ENCODE data around the gene CYP27A1. TPM values are rescaled to one million over a fixed set of nuclear protein-coding genes. Genes with fewer than 3 reads are reported as not detected.

Gene CYP27A1
- total and polyA plus RNA-seq, 9 of the 15 experiments (the other 6 are each of a cell fraction or from before 2014, with no cell fraction given), result 0.20 TPM; not detected in 8

- no TSS peak for BruUV-seq (replicated peaks)
- H3K4me2 ChIP-seq (ENCODE audit: insufficient read depth, low read length), result no peak overlapping the region
Measured at GRCh38 chr2:218756599-218757377, 25.2 kb upstream of the CYP27A1 start.

More at GRCh38 chr2:218756599-218757377, 25.2 kb upstream of the CYP27A1 start:
- Histone ChIP-seq H3K27ac (ENCODE audit: extremely low read depth, low read depth, low read length) (no peak overlapping the region), H4K20me1 (replicated peaks; ENCODE audit: control insufficient read depth, insufficient read depth, low read length) (no peaks in the 10 kb centered on the region), H3K79me2 (ENCODE audit: control insufficient read depth, insufficient read depth, low read length) (no peaks in the 10 kb centered on the region), H3K9ac (ENCODE audit: insufficient read depth in 1 of 2, low read depth in 2 of 2, low read length in 2 of 2) (no peak overlapping the region), H3K36me3 (ENCODE audit: control insufficient read depth, insufficient read depth, low read length) (peaks cover 31% of the 10 kb centered on the region; the same call in 1 of the 3 replicates), H3K9me1 (ENCODE audit: control insufficient read depth, insufficient read depth, low read length) (no peaks in the 10 kb centered on the region), H3K27me3 (ENCODE audit: control insufficient read depth in 2 of 2, insufficient read depth in 2 of 2, low read length in 2 of 2) (no peaks in the 10 kb centered on the region), H3K4me3 (no peak overlapping the region), H2AFZ (ENCODE audit: low read depth, low read length) (no peak overlapping the region), H3K4me1 (replicated peaks in 1 of 2; ENCODE audit: control insufficient read depth in 2 of 2, insufficient read depth in 2 of 2, low read length in 2 of 2) (no peaks in the 10 kb centered on the region), H3K9me3 (replicated peaks; ENCODE audit: control insufficient read depth, insufficient read depth, low read depth, low read length) (no peaks in the 10 kb centered on the region)
- TF ChIP-seq ATF2 (CRISPR knock-in tag; IDR thresholded peaks at IDR 0.05), result no peak
- TF ChIP-seq MED1 (CRISPR knock-in tag; IDR thresholded peaks at IDR 0.05; ENCODE audit: borderline replicate concordance), result no peak
- TF ChIP-seq HCFC1 (IDR thresholded peaks at IDR 0.05; ENCODE audit: low read depth, low read length), result no peak
- TF ChIP-seq SREBF1 (IDR thresholded peaks at IDR 0.05; ENCODE audit: borderline replicate concordance, low read depth, low read length), result no peak
- no peak for TF ChIP-seq MIER1 (IDR thresholded peaks at IDR 0.05; ENCODE audit: low read depth)
- no peak for TF ChIP-seq NR2C1 (IDR thresholded peaks at IDR 0.05)
- TF ChIP-seq NR2C1 (tag; IDR thresholded peaks at IDR 0.05), result no peak
- TF ChIP-seq ATF7 (IDR thresholded peaks at IDR 0.05), result no peak
- TF ChIP-seq SIX5 (IDR thresholded peaks at IDR 0.05; ENCODE audit: borderline replicate concordance in 1 of 2, insufficient read depth in 1 of 2, low read depth in 1 of 2, low read length in 2 of 2), result no peak
- TF ChIP-seq ZNF79 (CRISPR knock-in tag; IDR thresholded peaks at IDR 0.05; ENCODE audit: low read depth), result no peak
- 65% methylated on average over 6 of the region's 6 CpGs for WGBS (ENCODE audit: insufficient coverage, low coverage, missing lambda C conversion rate)
- intact Hi-C loops (cut with micrococcal nuclease) (no loop called here), in situ Hi-C loops (cut with MboI) (no loop called here)
- POLR2A ChIA-PET, result no interaction called here
- FAIRE-seq (no peak), ATAC-seq (no peak; the same call in 2 of the 3 replicates), DNase-seq (ENCODE audit: extremely low read depth in 1 of 4, low spot score in 3 of 4) (no peak)
- CTCF ChIA-PET (ENCODE audit: low intra/inter-chr PET ratio), result no interaction called here

Measured in K562 (cell line).